Activated T-cell treated with anti-CD3 and anti-CD28 coated beads for 24 hours (primary cell): ENCODE measurements around the gene RAB40C.
A peak's percentile ranks its signal among the peaks of the same experiment; 100 is the strongest.

Experiments
- DNase-seq: peaks from one replicate; pipeline ENCODE4 v3.0.0-alpha.2; 2020; ENCODE audit warnings: low read depth

Gene RAB40C

DNA sequence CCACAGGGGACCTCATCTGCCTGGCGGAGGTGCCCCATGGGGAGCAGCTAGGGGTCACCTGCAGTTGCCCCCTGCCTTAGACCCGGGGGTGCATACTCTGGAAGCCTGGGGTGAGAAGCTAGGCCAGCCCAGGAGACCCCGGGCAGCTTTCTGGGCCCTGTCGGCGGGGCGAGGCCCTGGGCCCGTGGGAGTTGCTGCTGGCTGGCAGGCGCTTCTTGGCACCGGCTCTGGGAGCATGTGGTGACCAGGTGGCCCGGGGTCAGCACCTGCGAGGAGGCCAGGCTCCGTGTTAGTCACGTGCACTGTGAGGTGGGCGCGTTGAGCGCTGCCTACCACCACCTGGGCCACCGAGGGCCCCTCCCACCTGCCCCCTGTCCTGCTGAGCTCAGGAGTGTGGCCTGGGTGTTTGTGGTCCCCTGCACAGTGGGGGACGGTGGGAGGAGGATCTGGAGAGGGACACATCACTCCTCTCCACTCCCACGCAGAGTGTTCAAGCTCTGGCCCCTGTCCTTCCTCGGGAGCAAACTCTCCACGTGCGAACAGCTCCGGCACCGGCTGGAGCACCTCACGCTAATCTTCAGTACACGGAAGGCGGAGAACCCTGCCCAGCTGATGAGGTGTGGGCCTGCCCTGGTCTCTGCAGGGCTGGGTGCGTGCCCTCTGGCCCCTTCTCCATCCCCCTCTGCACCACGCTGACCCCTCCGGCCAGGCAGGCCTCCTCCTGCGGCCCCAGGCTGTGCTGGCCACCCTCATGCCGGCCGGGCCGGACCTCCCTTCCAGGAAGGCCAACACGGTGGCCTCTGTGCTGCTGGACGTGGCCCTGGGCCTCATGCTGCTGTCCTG lies 14.3 kb upstream of the RAB40C start:
- no peak for DNase-seq

DNA sequence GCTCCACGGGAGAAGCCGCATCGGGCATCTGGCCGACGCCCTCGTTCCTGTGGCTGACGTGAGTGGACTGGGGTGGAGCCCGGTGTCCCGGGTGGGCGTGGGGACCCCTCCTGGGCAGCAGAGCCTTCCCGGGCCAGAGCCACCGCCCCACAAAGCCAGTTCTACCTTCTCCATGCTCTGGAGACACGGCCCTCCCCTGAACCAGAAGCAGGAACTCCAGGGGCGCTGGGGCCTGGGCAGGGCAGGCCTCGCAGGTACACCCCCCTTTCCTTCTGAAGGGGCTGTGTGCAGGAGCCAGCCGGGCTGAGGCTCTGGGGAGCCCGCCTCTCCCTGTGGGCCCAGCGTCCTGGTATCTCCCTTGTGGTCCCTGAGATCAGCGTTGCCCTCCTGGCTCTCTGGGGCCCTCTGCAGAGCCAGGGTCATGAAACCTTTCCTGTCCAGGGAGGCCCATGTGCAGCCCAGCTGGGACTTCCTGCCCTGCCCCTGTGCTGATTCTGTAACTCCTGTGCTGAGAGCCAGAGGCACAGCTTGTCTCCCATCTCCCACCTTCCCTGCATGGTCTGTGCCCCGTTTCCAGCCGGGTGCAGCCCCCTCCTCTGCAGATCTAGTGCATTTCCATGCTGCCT lies 13.6 kb upstream of the RAB40C start:
- DNase-seq: no peak

DNA sequence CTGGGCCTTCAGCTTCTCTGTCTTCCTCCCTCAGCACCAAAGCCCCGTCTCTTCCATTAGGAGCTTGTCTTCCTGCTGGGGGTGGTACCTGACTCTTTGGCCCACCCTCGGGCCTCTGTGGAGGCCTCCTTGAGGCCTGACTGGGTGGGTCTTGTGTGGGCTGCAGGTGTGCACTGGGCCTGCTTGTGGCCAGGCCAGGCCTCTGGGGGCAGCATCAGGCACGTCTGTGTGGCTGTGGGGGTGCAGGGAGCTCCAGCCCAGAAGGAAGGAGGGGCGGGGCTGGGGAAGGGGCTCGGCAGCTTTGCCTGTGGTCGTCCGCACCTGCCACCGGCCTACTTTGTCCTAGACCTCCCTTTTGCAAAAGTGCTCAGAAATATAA lies 13.1 kb upstream of the RAB40C start:
- DNase-seq: no peak

DNA sequence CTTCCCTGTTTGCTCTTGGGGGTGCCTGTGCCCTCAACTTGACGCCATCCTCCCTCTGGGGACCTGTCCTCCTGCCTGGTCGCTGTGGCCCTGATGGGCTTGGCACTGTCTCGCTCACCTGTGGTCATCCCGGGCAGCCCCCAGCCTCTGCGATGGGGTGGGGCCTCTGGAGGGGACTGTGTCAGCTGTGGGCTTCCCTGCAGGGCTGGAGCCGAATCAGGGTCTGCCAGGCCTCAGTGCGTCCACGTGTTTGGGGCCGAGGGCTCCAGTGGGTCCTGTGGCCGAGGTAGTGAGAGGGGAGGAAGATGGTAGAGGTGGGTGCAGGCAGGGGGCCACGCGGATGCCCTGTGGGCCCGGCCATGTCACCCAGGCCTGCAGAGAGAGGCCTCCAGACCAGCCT lies 12.1 kb upstream of the RAB40C start:
- no peak for DNase-seq

DNA sequence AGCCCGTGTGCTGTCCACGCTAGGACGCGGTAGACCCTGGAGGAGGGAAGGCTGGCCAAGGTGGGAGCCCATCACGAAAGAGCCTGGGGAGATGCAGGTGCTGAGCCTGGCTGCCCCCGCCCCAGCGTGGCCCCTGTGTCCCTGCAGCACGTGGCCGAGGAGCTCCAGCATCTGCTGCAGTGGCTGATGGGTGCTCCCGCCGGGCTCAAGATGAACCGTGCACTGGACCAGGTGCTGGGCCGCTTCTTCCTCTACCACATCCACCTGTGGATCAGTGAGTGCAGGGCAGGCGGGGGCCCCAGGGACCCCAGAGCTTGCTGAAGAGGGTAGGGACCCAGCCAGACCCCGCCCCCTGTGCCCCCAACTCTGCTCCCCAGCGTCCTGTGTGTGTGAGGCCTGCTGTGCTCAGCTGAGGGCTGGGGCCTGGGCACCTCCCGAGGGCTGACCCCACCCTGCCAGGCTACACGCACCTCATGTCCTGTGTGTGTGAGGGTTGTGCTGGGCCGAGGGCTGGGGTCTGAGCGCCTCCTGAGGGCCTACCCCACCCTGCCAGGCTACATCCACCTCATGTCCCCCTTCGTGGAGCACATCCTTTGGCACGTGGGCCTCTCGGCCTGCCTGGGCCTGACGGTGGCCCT lies 11.5 kb upstream of the RAB40C start:
- DNase-seq: no peak

DNA sequence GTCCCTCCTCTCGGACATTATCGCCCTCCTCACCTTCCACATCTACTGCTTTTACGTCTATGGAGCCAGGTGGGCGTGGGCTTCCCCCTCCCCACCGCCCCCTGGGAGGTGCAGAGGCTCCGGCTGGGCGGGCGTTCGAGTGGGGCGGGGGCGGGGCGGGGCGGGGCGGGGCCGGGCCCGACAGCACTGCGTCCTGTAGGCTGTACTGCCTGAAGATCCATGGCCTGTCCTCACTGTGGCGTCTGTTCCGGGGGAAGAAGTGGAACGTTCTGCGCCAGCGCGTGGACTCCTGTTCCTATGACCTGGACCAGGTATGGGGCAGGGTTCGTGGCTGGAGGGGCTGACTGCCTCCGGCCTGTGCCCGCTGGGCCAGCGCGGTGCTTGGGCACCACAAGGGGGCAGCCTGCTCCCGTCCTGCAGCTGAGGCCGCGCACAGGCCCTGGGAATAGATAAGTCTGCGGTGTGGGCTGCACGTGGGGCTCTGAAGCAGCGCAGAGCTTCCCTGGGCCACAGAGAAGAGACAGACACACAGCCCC lies 10.9 kb upstream of the RAB40C start:
- DNase-seq: peak; percentile 49

DNA sequence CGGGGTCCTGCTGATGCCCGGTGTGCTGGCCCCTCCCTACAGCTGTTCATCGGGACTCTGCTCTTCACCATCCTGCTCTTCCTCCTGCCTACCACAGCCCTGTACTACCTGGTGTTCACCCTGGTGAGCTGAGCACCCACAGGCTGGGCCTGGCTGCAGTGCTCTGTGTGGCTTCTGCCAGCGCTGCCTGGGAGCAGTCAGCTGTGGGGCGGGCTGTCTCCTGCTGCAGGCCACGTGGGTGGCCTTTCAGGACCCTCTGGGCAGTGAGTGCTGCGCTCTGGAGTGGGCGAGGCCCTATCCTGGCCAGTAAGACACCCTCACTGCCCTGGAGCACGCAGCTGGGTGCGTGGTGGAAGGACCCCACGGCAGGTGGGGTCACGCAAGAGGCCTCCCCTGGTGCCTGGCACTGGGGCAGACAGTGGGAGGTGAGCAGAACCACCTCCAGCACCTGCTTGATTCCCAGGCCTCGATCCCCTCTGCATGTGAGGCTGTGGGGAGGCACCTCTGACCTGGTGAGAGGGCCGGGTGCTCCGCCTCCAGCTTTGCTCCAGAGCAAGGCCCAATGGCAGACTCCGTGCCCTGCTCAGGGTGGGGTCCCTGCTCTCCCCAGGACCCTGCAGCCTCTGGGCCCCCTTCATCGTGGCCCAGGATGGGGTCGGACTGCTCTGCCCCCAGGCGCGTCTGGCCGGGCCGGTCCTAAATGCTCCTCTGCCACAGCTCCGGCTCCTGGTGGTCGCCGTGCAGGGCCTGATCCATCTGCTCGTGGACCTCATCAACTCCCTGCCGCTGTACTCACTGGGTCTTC lies 9.5 kb upstream of the RAB40C start:
- DNase-seq: no peak

DNA sequence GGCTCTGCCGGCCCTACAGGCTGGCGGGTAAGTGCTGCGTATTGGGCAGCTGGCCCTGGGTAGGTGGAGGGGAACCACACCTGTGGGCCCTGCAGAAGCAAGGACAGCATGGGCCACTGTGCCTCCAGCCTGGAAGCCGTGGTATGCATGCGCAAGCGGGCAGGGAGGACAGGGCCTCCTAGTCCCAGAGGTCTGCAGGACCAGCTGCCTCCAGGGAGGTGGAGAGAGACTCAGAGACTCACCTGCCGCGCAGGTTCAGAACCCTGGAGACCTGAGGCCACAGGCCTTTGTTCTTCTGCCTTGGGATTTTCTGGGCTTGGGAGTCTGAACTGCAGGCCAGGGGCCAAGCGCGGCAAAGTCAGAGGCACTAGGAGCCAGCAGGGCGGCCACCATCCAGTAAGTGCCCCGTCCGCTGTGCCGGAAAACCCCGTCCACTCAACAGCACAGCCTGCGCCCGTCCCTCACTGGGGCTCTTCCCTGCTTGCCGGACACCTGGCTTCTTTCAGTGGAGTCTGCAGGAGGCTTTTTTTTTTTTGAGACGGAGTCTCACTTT lies 8.8 kb upstream of the RAB40C start:
- no peak for DNase-seq

DNA sequence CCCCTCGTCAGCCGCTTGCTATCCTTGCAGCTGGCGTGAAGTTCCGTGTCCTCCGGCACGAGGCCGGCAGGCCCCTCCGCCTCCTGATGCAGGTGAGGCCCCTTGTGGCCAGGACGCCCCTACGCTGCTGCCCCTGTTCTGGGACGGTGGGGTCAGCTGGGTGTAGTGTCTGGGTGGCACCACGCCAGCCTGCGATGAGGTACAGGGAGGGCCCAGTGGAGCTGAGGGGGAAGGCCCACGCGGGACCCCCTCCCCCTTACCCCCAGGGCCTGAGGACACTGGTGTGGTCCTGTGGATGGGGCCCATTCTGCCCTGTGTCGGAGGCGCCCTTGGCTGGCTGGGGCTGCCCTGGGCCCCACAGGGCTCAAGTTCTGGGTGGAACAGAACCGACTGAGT lies 7.7 kb upstream of the RAB40C start:
- no peak for DNase-seq

DNA sequence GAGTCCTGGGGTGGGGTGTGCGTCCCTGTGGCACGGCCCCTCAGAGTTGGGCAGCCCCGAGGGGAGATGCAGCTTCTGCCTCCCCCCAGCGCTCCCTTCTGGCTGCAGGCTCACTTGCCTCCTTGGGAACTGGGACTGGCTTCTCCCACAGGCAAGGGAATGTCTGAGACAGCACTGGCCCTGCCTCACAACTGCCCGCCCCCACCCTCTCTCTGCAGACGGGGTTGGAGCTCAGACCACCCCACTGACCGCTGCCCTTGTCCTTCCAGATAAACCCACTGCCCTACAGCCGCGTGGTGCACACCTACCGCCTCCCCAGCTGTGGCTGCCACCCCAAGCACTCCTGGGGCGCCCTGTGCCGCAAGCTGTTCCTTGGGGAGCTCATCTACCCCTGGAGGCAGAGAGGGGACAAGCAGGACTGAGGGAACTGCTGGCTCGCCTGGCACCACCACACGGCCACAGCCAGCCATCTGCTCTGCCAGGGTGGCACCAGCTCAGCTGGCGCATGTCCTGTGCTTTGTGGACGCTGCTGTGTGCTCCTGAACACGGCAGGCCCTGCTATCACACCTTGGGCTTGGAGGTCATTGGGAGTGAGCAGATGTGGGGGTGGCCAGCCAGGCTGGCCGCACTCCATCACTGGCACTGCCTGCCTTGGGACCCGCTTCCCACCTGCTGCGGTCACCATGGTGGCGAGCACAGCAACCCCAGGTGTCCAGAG lies 7.1 kb upstream of the RAB40C start:
- no peak for DNase-seq

DNA sequence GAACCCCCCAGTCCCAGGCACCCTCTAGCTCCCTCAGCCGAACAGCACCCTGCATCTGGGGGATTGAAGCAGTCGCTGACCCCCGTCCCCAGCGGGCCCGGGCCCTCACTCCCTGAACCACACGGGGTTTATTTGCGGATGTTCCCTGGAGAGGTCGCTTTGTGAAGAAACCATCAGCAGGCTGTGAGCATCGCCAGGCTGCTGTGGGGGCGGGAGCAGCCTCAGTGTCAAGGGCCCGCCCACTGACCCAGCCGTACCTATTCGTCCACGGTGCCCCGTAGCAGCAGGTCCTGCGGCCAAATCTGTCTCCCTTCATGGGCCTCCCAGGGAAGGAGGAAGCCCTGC lies 6.4 kb upstream of the RAB40C start:
- DNase-seq: no peak

DNA sequence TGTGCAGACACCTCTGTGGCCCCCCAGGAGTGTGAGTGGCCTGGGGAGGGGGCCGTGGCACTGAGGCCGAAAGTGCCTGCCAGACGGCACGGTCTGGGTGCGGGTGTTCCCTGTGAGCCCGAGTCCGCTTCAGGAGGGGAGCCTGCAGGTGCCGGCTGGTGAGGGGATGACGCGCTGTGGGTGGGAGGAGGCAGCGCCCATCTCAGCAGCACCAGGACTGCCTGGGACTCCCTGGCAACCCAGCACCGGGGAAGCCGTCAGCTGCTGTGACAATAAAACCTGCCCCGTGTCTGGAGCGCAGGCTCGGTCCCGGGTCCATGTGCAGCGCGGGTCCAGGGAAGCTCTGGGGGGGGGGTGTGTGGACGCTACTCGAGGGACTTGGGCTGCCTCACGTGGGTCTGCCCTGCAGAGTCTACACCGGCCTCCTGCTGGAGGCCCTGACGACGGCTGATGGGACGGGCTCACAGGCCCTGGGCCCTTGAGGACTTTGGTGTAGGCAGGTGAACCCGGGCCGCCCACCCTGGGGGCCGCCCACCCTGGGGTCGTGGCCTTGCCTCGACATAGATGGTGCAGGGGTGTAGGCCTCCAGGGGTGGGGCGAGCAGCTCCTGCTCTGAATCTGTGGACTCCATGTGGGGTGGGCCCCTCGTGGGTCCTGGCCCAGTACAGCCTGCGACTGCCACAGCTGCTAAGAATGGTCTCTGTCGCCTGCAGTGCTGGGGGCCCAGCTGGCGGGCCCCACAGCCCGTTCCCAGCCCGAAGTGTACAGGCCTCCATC lies 5.9 kb upstream of the RAB40C start:
- DNase-seq: no peak

DNA sequence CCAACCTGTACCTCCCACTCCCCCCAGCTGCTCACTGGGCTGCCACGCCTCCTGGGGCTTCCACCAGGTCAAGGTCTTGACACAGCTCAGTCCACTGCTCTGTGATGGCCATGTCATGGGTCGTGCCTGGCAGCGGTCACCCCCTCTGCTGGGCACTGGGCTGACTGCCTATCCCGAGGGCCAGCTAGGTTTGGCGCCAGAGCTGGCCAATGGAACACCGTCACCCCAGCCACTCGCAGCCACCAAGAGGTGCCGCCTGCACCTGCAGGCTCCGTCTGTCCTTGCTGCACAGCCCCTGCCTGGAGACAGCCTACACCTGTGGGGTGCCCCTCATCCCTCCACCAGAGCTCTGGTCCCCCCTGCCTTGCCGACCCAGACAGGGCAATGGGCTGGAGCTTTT lies 4.5 kb upstream of the RAB40C start:
- no peak for DNase-seq

DNA sequence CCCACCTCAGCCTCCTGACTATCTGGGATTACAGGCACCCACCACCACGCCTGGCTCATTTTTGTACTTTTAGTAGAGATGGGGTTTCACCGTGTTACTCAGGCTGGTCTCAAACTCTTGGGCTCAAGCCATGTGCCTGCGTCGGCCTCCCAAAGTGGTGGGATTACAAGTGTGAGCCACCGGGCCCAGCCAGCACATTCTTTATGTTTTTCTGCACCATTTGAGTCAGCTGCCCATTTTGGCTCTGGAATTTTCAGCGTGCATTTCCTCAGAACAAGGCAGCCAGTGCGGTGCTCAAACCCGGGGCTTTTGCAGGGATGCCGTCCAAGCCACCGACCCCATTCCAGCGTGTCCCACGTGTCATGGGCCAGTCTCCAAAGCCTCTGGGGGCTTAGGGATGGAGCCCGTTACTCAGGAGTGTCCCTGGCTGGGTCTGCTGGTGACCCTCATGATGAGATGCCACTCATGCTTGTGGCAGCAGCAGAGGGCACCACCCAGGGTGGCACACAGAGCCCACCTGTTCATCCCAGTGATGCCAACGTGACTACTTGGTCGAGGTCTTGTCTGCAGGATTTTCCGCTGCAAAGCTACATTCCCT lies 3.7 kb upstream of the RAB40C start:
- no peak for DNase-seq

DNA sequence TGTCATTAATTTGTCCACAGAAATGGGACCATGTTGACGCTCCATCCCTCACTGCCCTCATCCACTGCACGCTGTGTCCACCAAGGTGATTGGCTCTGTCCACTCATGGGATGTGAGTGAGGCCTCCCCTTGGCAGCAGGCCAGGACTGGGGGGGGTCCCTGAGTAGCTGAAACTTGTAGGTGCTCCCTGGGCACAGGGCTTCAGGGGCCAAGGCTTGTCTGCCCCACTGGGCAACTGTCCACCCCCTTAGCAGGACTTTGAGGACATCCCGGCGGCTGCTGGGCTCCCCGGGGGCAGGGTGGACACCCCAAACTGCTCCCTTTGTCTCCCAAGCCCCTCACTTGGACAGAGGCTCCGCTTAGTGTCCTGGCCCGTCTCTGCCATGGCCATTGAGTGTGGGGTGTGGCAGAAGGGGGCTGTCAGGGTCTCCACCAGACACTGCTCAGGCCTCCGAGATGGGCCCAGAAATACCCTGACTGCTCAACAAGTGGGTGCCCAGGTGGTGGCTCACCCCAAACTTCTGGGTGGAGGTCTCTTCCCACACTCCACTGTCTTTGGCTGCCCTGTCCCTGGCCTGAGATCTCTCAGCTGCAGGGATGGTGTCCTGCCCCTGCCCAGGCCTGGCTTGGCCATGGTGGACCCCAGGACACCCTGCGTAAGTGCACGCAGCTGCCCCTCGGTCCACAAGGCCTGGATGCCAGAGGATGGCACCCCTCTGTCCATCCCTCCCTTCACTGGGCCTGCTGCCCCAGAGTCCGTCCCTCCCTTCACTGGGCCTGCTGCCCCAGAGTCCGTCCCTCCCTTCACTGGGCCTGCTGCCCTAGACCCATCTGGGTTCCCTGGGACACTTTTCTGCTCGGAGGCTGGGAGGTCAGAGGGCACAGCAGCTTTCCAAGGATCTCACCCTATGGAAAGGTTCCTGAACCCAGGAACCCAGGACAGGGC lies 2.9 kb upstream of the RAB40C start:
- DNase-seq: no peak

DNA sequence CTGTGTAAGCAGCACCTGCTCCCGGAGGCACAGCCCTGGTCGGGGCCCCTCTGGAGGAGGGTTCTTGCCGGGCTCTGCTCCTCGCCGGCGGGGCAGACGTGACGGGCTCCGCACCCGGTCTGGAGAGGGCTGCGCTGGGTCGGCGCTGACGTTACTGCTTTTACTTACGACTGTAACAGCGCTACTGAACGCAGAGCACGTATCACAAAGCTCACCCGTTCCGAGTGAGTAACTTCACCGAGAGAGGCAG lies 1.3 kb upstream of the RAB40C start:
- DNase-seq: peak; percentile 53

DNA sequence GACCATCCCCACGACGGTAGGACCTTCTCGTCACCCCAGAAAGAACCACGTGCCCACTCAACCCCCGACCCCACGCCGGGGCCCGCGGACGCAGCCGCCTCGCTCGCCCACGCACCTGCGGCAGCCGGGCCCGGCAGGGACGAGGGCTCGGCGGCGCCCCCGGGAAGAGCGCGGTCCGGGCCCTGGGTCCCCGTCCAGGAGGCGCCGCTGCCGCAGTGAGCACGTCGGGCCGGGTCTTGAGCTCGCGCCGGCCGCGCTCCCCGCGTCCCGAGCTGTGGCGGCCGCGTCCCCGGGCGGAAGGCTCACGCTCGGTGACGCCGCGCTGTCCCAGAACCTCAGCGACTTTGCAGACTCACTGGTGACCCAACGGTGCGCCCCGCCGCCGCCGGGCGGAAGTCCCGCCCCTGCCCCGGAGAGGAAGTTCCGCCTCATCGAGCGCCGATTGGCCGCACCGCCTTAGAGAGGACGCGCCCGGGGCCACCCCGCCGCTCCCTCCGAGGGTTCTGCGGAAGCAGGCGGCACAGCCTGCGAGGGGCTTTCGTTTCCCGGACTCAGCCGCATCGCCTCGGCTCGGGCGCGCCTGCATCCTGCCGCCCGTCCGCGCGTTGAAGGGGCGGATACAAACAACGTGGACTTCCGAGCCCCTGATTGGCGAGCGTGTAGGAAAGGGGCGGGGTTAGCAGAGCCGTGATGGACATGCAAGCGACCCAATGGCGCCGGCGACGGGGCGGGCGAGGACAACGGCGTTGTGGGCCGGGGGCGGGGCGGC lies 793 bp upstream of the RAB40C start:
- DNase-seq: peak; percentile 96

DNA sequence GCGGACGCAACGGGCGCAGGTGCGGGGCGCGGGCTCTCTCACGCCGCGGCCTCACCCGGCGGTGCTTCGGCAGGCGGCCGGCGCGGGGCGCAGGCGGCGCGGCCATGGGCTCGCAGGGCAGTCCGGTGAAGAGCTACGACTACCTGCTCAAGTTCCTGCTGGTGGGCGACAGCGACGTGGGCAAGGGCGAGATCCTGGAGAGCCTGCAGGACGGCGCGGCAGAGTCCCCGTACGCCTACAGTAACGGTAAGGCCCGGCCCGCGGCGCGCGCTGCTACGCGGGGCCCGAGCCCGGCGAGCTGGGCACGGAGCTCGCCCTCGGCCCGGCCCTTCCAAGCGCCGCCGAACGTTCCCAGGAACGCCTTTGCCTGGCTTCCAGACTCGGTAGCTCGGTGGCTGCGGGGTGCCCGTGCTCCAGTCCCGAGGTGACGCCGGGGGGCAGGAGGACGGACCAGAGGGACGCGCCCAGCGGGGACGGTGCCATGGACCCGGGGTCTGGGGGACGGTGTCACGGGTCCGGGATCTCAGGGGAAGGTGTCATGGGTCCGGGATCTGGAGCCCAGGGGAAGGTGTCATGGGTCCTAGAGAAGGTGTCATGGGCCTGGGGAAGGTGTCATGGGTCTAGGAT lies 435 bp downstream of the RAB40C start:
- DNase-seq: no peak
